ENCODE measurements around the gene GPX3. TPM values are rescaled to one million over a fixed set of nuclear protein-coding genes. Genes with fewer than 3 reads are reported as not detected.

GPX3 gene
- total RNA-seq, 5 donors from 2014 or later (not counting 1 experiment from before 2014, with no cell fraction given) = 0.49 to 1.6 (median 1.4) TPM; not detected in 2

GRCh38 chr5:151063142-151063989 is 43.0 kb downstream of the GPX3 start:
- Histone ChIP-seq H3K4me1 (ENCODE audit: control insufficient read depth in 1 of 2, extremely low read depth in 1 of 2, insufficient read depth in 2 of 2, low read length in 2 of 2) (peaks cover 0 to 53% of the 10 kb centered on the region in 2 experiments), H3K27ac (ENCODE audit: low read length) (no peak overlapping the region), H3K36me3 (ENCODE audit: control insufficient read depth in 2 of 2, extremely low read depth in 1 of 2, insufficient read depth in 1 of 2, low read length in 1 of 2) (peaks cover 23 to 84% of the 10 kb centered on the region in 2 donors), H3K4me3 (ENCODE audit: control insufficient read depth in 1 of 2, extremely low read depth in 1 of 2, low read length in 1 of 2) (no peak overlapping the region), H3K27me3 (replicated peaks in 1 of 2; ENCODE audit: control insufficient read depth in 2 of 2, extremely low read depth in 1 of 2, insufficient read depth in 2 of 2, low read length in 1 of 2) (no peaks in the 10 kb centered on the region), H3K9me3 (no peaks in the 10 kb centered on the region)
- CTCF ChIA-PET = interaction anchor here in 1 of 2 donors (1.5 kb wide), 1 partner anchor 11 kb away, joined by 4 read pairs; no protein-coding TSS in a partner anchor
- Mint-ChIP-seq H3K4me1 (peaks cover 59 to 69% (median 64%) of the 10 kb centered on the region in 3 donors), H3K27me3 (no peaks in the 10 kb centered on the region), H3K27ac (peak overlapping the region in 1 of 2 donors; percentile 61), H3K36me3 (peaks cover 50% of the 10 kb centered on the region), H3K4me3 (no peak overlapping the region), H3K9me3 (no peaks in the 10 kb centered on the region)
- DNase-seq (no peak), ATAC-seq (replicated peaks in 1 of 4) (no peak)
- WGBS (ENCODE audit: insufficient coverage) = 85% methylated on average over 16 of the region's 17 CpGs
- POLR2A ChIA-PET = interaction anchor here (0.5 to 1.5 kb wide), 2 partner anchors 12 to 128 kb away, joined by 4 to 13 read pairs; no protein-coding TSS in a partner anchor

GRCh38 chr5:151064916-151065499 is 44.6 kb downstream of the GPX3 start:
- Mint-ChIP-seq H3K4me3 (no peak overlapping the region), H3K27me3 (no peaks in the 10 kb centered on the region), H3K27ac (no peak overlapping the region), H3K4me1 (peaks cover 67 to 74% (median 68%) of the 10 kb centered on the region in 3 donors), H3K9me3 (no peaks in the 10 kb centered on the region), H3K36me3 (peaks cover 35% of the 10 kb centered on the region)
- no peaks in the 10 kb centered on the region for H3K27me3 ChIP-seq (replicated peaks in 1 of 2; ENCODE audit: control insufficient read depth in 2 of 2, extremely low read depth in 1 of 2, insufficient read depth in 2 of 2, low read length in 1 of 2)
- ATAC-seq (replicated peaks in 1 of 4) = no peak
- ChIA-PET POLR2A (interaction anchor here (0.7 kb wide), 2 partner anchors 16 to 547 kb away, joined by 3 to 4 read pairs; partner anchors contain the start of gene TNIP1 (in 1 of the 2)), CTCF (interaction anchor here in 1 of 2 donors (0.8 to 1.4 kb wide), 3 partner anchors 12 to 100 kb away, joined by 4 to 6 read pairs (median 5); no protein-coding TSS in a partner anchor)
- peaks cover 19 to 80% of the 10 kb centered on the region in 2 donors for H3K36me3 ChIP-seq (ENCODE audit: control insufficient read depth in 2 of 2, extremely low read depth in 1 of 2, insufficient read depth in 1 of 2, low read length in 1 of 2)
- peaks cover 3 to 59% of the 10 kb centered on the region in 2 experiments for H3K4me1 ChIP-seq (ENCODE audit: control insufficient read depth in 1 of 2, extremely low read depth in 1 of 2, insufficient read depth in 2 of 2, low read length in 2 of 2)
- 99% methylated on average over 7 of the region's 12 CpGs for WGBS (ENCODE audit: insufficient coverage)
- H3K9me3 ChIP-seq = no peaks in the 10 kb centered on the region
- H3K4me3 ChIP-seq (ENCODE audit: control insufficient read depth in 1 of 2, extremely low read depth in 1 of 2, low read length in 1 of 2) = no peak overlapping the region
- no peak overlapping the region for H3K27ac ChIP-seq (ENCODE audit: low read length)
- no peak for DNase-seq

GRCh38 chr5:151065609-151066008 is 45.2 kb downstream of the GPX3 start:
- H3K4me3 ChIP-seq (ENCODE audit: control insufficient read depth in 1 of 2, extremely low read depth in 1 of 2, low read length in 1 of 2) = no peak overlapping the region
- ATAC-seq (replicated peaks in 1 of 4) = no peak
- WGBS (ENCODE audit: insufficient coverage) = no CpG with 5 or more reads among the region's 1 CpG
- no peaks in the 10 kb centered on the region for H3K27me3 Mint-ChIP-seq
- H3K36me3 Mint-ChIP-seq = peaks cover 33% of the 10 kb centered on the region
- H3K27me3 ChIP-seq (replicated peaks in 1 of 2; ENCODE audit: control insufficient read depth in 2 of 2, extremely low read depth in 1 of 2, insufficient read depth in 2 of 2, low read length in 1 of 2) = no peaks in the 10 kb centered on the region
- no peak for DNase-seq
- CTCF ChIA-PET = interaction anchor here (0.6 to 1.4 kb wide), 5 partner anchors 13 to 99 kb away, joined by 4 to 6 read pairs (median 4); no protein-coding TSS in a partner anchor
- H3K9me3 ChIP-seq = no peaks in the 10 kb centered on the region
- POLR2A ChIA-PET = interaction anchor here in 1 of 2 donors (0.7 kb wide), 1 partner anchor 547 kb away, joined by 4 read pairs; no protein-coding TSS in a partner anchor
- H3K4me1 Mint-ChIP-seq = peaks cover 67 to 76% (median 68%) of the 10 kb centered on the region in 3 donors
- H3K4me1 ChIP-seq (ENCODE audit: control insufficient read depth in 1 of 2, extremely low read depth in 1 of 2, insufficient read depth in 2 of 2, low read length in 2 of 2) = peaks cover 3 to 59% of the 10 kb centered on the region in 2 experiments
- no peak overlapping the region for H3K27ac Mint-ChIP-seq
- H3K36me3 ChIP-seq (ENCODE audit: control insufficient read depth in 2 of 2, extremely low read depth in 1 of 2, insufficient read depth in 1 of 2, low read length in 1 of 2) = peaks cover 19 to 79% of the 10 kb centered on the region in 2 donors
- H3K9me3 Mint-ChIP-seq = no peaks in the 10 kb centered on the region
- H3K27ac ChIP-seq (ENCODE audit: low read length) = no peak overlapping the region
- H3K4me3 Mint-ChIP-seq = no peak overlapping the region

GRCh38 chr5:151066920-151067319 is 46.5 kb downstream of the GPX3 start:
- H3K36me3 ChIP-seq (ENCODE audit: control insufficient read depth in 2 of 2, extremely low read depth in 1 of 2, insufficient read depth in 1 of 2, low read length in 1 of 2) = peaks cover 18 to 77% of the 10 kb centered on the region in 2 donors
- peaks cover 3 to 62% of the 10 kb centered on the region in 2 experiments for H3K4me1 ChIP-seq (ENCODE audit: control insufficient read depth in 1 of 2, extremely low read depth in 1 of 2, insufficient read depth in 2 of 2, low read length in 2 of 2)
- ATAC-seq (replicated peaks in 1 of 4) = no peak
- no peaks in the 10 kb centered on the region for H3K27me3 ChIP-seq (replicated peaks in 1 of 2; ENCODE audit: control insufficient read depth in 2 of 2, extremely low read depth in 1 of 2, insufficient read depth in 2 of 2, low read length in 1 of 2)
- DNase-seq = no peak
- CTCF ChIA-PET = interaction anchor here in 1 of 2 donors (1.2 kb wide), 1 partner anchor 48 kb away, joined by 4 read pairs; no protein-coding TSS in a partner anchor
- H3K9me3 Mint-ChIP-seq = no peaks in the 10 kb centered on the region
- H3K4me3 ChIP-seq (ENCODE audit: control insufficient read depth in 1 of 2, extremely low read depth in 1 of 2, low read length in 1 of 2) = no peak overlapping the region
- H3K27ac Mint-ChIP-seq = peak overlapping the region in 1 of 2 donors; percentile 34
- POLR2A ChIA-PET = no interaction called here
- H3K4me1 Mint-ChIP-seq = peaks cover 67 to 73% (median 69%) of the 10 kb centered on the region in 3 donors
- no peak overlapping the region for H3K27ac ChIP-seq (ENCODE audit: low read length)
- H3K27me3 Mint-ChIP-seq = no peaks in the 10 kb centered on the region
- H3K9me3 ChIP-seq = no peaks in the 10 kb centered on the region
- WGBS (ENCODE audit: insufficient coverage) = 38% methylated on average over 6 of the region's 6 CpGs
- H3K4me3 Mint-ChIP-seq = no peak overlapping the region
- peaks cover 28% of the 10 kb centered on the region for H3K36me3 Mint-ChIP-seq

- H3K27ac ChIP-seq (ENCODE audit: low read length) = no peak overlapping the region
- ChIA-PET POLR2A (no interaction called here), CTCF (interaction anchor here (0.9 to 2.6 kb wide), 3 partner anchors 16 to 50 kb away, joined by 3 to 8 read pairs (median 6); no protein-coding TSS in a partner anchor)
- H3K27me3 Mint-ChIP-seq = no peaks in the 10 kb centered on the region
- 98% methylated on average over 7 of the region's 14 CpGs for WGBS (ENCODE audit: insufficient coverage)
- H3K27me3 ChIP-seq (replicated peaks in 1 of 2; ENCODE audit: control insufficient read depth in 2 of 2, extremely low read depth in 1 of 2, insufficient read depth in 2 of 2, low read length in 1 of 2) = no peaks in the 10 kb centered on the region
- H3K9me3 Mint-ChIP-seq = no peaks in the 10 kb centered on the region
- H3K4me1 ChIP-seq (ENCODE audit: control insufficient read depth in 1 of 2, extremely low read depth in 1 of 2, insufficient read depth in 2 of 2, low read length in 2 of 2) = peaks cover 3 to 72% of the 10 kb centered on the region in 2 experiments
- no peak for ATAC-seq (replicated peaks in 1 of 4)
- peak overlapping the region; percentile 69 to 77 for H3K27ac Mint-ChIP-seq
- no peak for DNase-seq
- H3K4me3 Mint-ChIP-seq = peak overlapping the region in 2 of 3 donors; percentile 24 to 37
- H3K9me3 ChIP-seq = no peaks in the 10 kb centered on the region
- H3K36me3 Mint-ChIP-seq = peaks cover 32% of the 10 kb centered on the region
- no peak overlapping the region for H3K4me3 ChIP-seq (ENCODE audit: control insufficient read depth in 1 of 2, extremely low read depth in 1 of 2, low read length in 1 of 2)
- H3K4me1 Mint-ChIP-seq = peaks cover 74 to 80% (median 78%) of the 10 kb centered on the region in 3 donors
- H3K36me3 ChIP-seq (ENCODE audit: control insufficient read depth in 2 of 2, extremely low read depth in 1 of 2, insufficient read depth in 1 of 2, low read length in 1 of 2) = peaks cover 9 to 73% of the 10 kb centered on the region in 2 donors
Observed at GRCh38 chr5:151067632-151068432, 47.4 kb downstream of the GPX3 start.
